GM18507 (cell line): ENCODE data around the gene IFT88.

Experiments used
- DNase-seq: peaks from one replicate; pipeline ENCODE4 v3.0.0; 2011; ENCODE audit warnings: low read depth; ENCODE audit not compliant: insufficient read length; ENCODE audit errors: extremely low spot score
- FAIRE-seq: peaks from 2 replicates; lab custom pipeline; 2011; peaks lifted over from hg19 to GRCh38; lab: Jason Lieb, UNC

The IFT88 gene

GRCh38 chr13:20706661-20707060, 139.7 kb downstream of the IFT88 start:
- DNase-seq (no peak), FAIRE-seq (no peak)

DNA sequence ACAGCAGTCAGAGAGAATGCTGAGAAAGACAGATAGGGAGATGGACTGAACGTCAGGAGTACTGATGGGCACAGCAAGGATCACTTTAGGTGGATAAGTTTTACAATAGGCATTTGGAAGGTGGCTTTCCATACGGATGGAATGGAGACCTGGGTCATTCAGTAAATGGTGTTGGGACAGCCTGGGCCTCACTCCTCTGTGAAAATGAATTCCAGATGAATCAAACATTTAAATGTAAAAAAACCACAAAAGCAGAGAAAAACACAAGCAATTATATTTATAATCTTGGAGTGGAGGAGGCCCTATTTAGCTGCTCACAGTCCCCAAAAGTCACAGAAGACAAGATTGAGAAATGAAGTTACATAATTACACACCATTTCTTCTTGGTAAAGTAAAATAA, 141.3 kb downstream of the IFT88 start:
- no peak for FAIRE-seq

DNA sequence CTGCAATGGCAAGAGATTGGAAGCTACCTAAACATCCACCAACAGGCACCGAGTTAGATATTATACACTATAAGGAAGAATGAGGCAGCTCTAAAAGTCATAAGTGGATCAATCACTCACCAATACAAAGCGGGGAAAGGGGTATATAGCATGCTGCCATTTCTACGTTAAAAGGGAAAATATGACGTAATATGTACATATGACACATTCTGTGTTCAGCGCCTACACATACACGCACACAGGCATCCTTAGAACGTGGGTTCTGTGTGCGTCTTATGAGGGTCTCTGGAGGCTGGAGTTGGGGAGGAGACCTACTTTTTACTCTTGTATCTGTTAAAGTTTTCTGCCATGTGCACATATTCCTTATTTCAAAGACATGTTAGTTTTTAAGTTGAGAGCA, 142.4 kb downstream of the IFT88 start:
- FAIRE-seq = no peak
- no peak for DNase-seq

More for the DNA sequence above, 141.3 kb downstream of the IFT88 start:
- no peak for DNase-seq

DNA sequence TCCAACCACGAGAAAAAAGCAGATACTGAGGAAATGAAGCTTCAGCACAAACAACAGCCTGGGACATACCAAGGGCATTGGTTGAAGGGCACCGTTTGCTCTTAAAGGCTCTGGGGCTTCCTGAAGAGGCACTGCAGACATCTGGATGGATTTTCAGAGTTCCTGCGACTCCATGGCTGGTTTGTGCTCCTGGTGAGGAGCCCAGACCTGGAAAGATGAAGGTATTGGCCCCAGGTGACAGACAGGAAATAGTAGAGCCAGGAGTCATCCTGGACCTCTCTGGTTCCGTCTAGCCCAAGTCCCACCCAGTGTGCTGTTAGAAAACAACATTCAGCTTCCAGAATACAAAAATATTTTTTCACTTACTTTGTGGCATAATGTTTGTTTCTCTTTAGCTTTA, 142.8 kb downstream of the IFT88 start:
- no peak for FAIRE-seq
- DNase-seq = no peak

DNA sequence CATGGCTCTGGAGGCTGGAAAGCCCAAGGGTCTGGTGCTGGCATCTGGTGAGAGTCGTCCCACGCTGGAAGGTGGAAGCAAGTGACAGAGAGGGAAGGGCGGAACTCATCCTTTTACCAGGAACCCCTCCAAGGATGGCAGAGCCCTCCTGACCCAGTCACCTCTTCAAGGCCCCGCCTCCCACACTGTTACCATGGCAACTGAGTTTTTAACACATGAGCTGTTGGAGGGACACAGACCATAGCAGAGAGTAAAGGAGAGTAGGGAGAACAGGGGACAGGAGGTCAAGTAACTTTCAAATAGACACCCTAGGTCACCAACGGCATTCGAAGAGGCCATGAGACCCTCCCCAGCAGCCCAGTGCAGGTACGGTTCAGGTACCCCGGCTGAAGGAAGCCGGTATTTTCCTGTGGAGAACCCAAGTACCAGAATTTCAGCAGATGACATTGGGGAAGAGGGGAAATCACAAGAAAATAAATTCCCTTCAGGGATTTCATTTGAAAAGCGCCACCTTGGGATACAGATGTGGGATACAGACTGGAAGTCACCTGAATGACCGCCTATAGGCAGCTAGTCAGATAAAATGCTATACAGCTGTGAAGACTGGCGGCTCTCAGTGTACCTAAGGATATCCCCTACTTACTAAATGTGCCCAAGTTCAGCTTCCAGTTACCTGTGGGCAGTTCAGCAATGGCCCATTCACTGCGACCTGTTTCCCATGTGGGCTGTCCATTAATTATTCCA, 144.5 kb downstream of the IFT88 start:
- DNase-seq (no peak), FAIRE-seq (no peak)

DNA sequence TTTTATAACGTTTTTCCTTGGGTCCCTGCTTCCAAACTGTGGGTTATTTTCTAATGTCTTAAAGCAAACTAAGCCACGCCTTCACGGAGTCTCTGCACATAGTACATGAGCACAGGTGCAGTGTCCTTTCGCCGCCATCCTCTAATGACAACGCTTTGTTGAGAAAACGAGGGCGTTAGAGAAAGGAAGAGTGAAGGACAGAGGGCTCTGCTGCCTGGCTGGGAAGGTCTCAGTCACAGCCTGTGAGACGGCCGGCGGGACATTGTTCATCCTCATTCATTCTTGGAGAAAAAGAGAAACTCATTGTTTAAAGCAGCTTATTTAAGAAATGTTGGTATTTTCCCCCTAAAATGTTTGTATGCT, 146.0 kb downstream of the IFT88 start:
- DNase-seq (no peak), FAIRE-seq (no peak)

GRCh38 chr13:20713751-20714150, 146.8 kb downstream of the IFT88 start:
- FAIRE-seq = no peak
- DNase-seq = no peak

DNA sequence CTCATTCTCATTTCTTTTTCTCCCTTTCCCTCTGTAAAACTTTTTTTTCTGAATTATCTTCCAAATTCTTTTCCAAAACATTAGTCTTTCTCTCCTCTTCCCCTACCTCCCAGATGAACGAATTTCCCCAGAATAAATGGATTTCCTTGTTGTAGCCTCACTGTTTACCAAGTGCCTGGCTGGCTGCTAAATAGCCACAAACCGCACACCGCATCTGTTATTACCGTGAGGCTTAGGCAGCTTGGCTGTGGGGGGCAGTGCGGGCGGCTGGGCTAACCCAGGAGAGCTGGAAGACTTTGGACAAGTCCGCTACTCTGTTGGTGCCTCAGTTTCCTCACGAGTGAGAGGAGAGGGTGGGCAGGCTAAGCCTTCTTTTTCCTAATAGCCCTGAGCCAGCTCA, 147.2 kb downstream of the IFT88 start:
- DNase-seq (no peak), FAIRE-seq (no peak)

DNA sequence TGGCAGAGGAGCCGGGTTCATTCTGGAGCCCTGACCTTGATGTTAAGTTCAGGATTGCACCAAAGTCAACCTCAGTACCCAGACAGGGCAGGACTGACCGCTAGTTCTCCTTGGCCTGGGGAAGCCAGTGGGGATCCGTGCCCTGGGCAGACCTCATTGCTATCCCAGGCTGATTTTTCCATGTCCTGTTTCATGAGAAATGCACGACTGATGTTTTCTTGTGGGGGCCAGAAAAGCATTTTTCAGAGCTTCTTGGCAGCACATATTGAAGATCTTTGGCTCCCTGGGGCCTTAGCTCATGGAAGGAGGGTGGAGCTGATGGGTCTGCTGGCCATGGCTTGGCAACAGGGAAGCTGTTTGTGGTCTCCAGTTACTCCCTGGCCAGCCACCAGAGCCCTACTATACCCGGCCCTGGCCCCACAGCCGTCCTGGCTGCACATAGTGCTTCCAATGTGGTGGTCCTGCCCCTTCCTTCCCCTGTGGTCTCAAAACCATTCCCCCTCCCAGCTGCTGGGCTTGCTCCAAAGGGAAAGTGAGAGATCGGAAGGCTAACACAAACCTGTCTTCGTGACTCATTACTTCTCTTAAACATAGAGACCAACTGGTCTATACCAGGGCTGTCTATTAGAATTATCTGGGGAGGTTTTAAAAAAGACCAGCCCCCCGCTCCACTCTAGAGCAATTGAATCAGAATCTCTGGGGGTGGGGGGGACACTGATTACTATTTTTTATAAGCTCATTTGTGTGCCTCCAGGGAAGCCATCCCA, 147.8 kb downstream of the IFT88 start:
- FAIRE-seq (no peak), DNase-seq (no peak)

GRCh38 chr13:20715330-20715712, 148.4 kb downstream of the IFT88 start:
- DNase-seq (no peak), FAIRE-seq (no peak)

DNA sequence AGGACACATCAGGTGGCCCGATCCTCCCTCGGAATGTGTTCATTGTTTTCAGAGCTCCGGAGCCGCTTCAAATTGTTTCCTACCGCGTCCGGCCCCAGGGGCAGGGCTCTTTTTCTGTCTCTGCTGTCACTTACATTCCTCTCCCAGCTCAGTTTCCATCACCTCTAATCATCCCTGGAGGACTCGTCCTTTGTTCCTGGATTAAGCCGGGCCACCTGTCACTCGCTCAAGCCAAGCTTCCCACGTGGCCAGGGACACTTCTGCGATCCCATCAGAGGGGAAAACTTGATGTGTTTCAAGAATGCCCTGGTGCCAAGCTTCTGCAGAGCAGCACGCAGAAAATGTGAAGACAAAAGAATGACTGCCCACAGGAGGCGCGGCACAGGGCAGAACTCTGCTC, 150.0 kb downstream of the IFT88 start:
- FAIRE-seq (no peak), DNase-seq (no peak)

DNA sequence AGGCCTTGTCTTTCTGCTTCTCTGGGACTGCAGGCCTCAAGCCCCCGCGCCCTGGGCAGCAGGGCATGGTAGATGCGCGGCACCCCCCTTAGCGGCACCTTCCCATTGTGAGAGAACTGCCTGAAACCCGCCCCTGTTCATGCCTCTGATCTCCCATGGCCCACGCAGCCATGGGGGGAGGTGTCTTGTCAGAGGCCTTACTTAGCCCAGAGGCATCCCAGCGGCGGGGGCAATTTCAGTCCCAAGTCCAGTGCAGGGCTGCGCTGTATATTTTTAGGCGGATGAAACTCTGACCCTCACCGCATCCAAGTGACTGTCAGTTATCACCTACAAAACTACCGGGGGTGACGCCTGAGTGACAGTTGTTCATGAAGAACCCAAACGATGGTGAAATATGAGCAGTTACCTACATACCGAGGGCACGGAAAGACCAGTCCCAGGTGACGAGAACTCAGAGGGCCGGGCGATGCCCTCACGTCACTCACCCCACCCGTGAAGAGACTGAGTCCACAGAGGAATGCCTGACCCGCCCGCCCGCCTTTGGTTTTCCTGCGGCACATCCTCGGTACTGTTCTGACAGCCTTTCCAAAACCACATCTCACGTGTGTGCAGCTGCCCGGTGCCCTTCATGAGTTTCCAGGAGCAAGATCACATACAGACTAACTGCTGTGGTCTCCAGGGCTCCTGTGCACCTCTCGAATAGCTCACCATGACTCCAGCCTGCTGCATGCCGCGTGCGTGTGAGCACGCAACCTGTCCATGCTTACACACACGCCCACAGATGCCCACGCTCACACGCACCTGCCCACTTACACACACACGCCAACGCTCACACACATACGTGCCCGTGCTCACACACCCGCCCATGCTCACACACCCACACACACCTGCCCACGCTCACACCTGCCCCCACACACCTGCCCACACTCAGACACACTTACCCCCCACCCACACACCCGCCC, 150.9 kb downstream of the IFT88 start:
- no peak for FAIRE-seq
- no peak for DNase-seq

GRCh38 chr13:20718958-20719566, 152.1 kb downstream of the IFT88 start:
- no peak for FAIRE-seq
- no peak for DNase-seq

- FAIRE-seq (no peak), DNase-seq (no peak)
These were observed 152.8 kb downstream of the IFT88 start for GRCh38 chr13:20719783-20720182.

DNA sequence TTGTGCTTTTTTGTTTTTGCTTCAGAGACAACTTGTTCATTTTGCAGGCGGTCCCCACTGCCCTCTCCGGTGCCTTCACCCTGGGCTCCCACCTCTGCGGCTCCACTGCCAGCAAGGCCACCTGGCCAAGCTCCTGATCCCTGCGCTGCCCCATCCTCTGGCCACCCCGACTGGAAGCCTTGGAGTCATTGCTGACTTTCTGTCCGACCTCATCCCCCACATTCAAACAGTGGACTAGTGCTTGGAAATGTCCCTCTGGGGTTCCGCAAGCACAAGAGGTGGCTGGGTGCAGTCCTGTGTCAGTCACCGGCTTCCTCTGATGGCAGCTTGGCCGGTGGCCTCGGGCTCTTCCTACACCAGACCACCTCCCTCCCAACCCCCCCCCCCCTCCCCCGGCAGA, 153.5 kb downstream of the IFT88 start:
- DNase-seq (no peak), FAIRE-seq (no peak)

- FAIRE-seq (no peak), DNase-seq (no peak)
These were observed 154.1 kb downstream of the IFT88 start for GRCh38 chr13:20721058-20721453.

DNA sequence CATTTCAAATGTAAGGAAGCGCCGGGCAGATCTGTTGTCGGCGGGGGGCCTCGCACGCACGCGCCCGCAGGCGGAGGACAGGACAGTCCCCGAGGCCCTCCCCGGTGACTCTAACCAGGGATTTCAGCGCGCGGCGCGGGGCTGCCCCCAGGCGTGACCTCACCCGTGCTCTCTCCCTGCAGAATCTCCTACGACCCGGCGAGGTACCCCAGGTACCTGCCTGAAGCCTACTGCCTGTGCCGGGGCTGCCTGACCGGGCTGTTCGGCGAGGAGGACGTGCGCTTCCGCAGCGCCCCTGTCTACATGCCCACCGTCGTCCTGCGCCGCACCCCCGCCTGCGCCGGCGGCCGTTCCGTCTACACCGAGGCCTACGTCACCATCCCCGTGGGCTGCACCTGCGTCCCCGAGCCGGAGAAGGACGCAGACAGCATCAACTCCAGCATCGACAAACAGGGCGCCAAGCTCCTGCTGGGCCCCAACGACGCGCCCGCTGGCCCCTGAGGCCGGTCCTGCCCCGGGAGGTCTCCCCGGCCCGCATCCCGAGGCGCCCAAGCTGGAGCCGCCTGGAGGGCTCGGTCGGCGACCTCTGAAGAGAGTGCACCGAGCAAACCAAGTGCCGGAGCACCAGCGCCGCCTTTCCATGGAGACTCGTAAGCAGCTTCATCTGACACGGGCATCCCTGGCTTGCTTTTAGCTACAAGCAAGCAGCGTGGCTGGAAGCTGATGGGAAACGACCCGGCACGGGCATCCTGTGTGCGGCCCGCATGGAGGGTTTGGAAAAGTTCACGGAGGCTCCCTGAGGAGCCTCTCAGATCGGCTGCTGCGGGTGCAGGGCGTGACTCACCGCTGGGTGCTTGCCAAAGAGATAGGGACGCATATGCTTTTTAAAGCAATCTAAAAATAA, 154.7 kb downstream of the IFT88 start:
- FAIRE-seq = no peak
- no peak for DNase-seq

DNA sequence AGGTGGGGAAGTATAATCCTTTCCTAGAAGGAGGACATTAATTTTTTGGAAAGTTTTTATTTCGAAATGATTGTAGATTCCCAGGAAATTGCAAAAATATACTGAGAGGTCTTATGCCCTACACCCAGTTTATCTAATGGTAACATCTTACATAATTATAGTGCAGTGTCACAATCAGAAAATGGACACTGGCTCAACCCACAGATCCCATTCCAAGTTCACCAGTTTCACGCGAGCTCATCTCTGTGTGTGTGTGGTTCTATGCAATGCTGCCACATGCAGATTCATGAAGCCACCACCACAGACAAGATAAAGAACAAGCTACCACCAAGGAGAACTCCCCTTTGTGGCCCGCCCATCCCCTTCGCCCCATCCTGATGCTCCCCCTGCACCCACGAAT, 160.9 kb downstream of the IFT88 start:
- no peak for FAIRE-seq
- DNase-seq = no peak
